BJ (cell line): ENCODE data around the gene THSD7B. TPM values are rescaled to one million over a fixed set of nuclear protein-coding genes. Genes with fewer than 3 reads are reported as not detected.
"Not testable (repeated sequence)": the region's sequence is repeated elsewhere in the genome, so short reads cannot be mapped to it uniquely, and the experiment has no call there.

Experiments used
- CTCF ChIA-PET: fragments of 350-600 bp; formaldehyde crosslinking; extraction: SDS; loops from one replicate; lab custom pipeline; 2021; ENCODE audit warnings: antibody characterized with exemption, inconsistent platforms; lab: Yijun Ruan, JAX
- POLR2A ChIA-PET: fragments of 300-600 bp; sonication (Branson Sonifier 250); formaldehyde crosslinking; extraction: SDS; loops from one replicate; lab custom pipeline; 2021; ENCODE audit warnings: antibody characterized with exemption; lab: Charles Lee
- DNase-seq: peaks from one replicate; pipeline ENCODE4 v3.0.0-alpha.2; 2011; ENCODE audit warnings: low read depth
- H3K27me3 ChIP-seq: 2 replicates; pipeline ENCODE4 v1.6.0; 2011; ENCODE audit warnings: low read length; ENCODE audit not compliant: control insufficient read depth, insufficient read depth
- H3K36me3 ChIP-seq: 2 replicates; pipeline ENCODE4 v1.5.1; 2011; ENCODE audit warnings: low read length; ENCODE audit not compliant: control insufficient read depth, insufficient read depth
- H3K4me3 ChIP-seq: 2 replicates; pipeline ENCODE4 v1.5.1; 2011; ENCODE audit warnings: low read depth, mild to moderate bottlenecking, control low read depth, low read length
- CTCF ChIP-seq: IDR thresholded peaks from 2 replicates; pipeline ENCODE4 v1.5.1; 2011; ENCODE audit warnings: low read depth, mild to moderate bottlenecking, control low read depth, inconsistent platforms, low read length, moderate library complexity; ENCODE audit not compliant: insufficient read depth
- polyA plus RNA-seq: library from polyadenylated mRNA; depleted of rRNA; stranded (reverse); fragments of >200 nt; gene quantifications from 2 replicates; pipeline ENCODE4 v1.2.3, GENCODE V29; 2011

The THSD7B gene
- polyA plus RNA-seq, 1 experiment: 0.13 TPM

DNA sequence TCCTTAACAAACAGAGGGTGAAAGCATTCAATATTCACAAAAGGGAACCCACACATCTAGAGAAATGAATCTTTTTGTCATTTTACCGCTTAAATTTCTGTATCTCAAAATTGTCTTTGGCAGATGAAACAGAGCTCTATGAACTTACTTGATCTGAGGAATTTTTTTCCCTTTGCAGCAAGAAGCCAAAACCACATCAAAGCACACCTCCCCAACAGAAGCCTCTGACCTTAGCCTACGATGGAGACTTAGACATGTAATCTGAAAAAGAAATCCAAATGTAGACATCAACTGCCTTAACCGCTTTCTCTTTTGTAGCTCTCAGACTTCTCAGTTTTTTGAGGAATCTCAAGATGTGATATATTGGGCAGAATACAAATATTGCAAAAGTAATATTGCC lies 911.0 kb downstream of the THSD7B start:
- no peak for TF ChIP-seq CTCF
- DNase-seq: no peak

GRCh38 chr2:137677466-137677865 lies 912.1 kb downstream of the THSD7B start:
- Histone ChIP-seq H3K36me3 (no peaks in the 10 kb centered on the region), H3K4me3 (no peak overlapping the region), H3K27me3 (no peaks in the 10 kb centered on the region)
- TF ChIP-seq CTCF: no peak
- CTCF ChIA-PET: interaction anchor here (1.1 kb wide), 1 partner anchor 22 kb away, joined by 3 read pairs; no protein-coding TSS in a partner anchor
- POLR2A ChIA-PET: no interaction called here
- no peak for DNase-seq

More for the DNA sequence above, 911.0 kb downstream of the THSD7B start:
- Histone ChIP-seq H3K4me3 (no peak overlapping the region), H3K27me3 (no peaks in the 10 kb centered on the region), H3K36me3 (no peaks in the 10 kb centered on the region)
- POLR2A ChIA-PET: no interaction called here
- CTCF ChIA-PET: interaction anchor here (0.6 to 2.1 kb wide), 2 partner anchors 19 to 744 kb away, joined by 3 to 6 read pairs; no protein-coding TSS in a partner anchor

- Histone ChIP-seq H3K36me3 (no peaks in the 10 kb centered on the region), H3K4me3 (no peak overlapping the region), H3K27me3 (no peaks in the 10 kb centered on the region)
- TF ChIP-seq CTCF: no peak
- DNase-seq: no peak
- ChIA-PET CTCF (interaction anchor here (1.7 kb wide), 1 partner anchor 9 kb away, joined by 4 read pairs; no protein-coding TSS in a partner anchor), POLR2A (no interaction called here)
Observed at GRCh38 chr2:137689549-137689948, 924.2 kb downstream of the THSD7B start.

GRCh38 chr2:137693534-137693933 lies 928.2 kb downstream of the THSD7B start:
- ChIA-PET CTCF (no interaction called here), POLR2A (no interaction called here)
- Histone ChIP-seq H3K36me3 (no peaks in the 10 kb centered on the region), H3K4me3 (no peak overlapping the region), H3K27me3 (no peaks in the 10 kb centered on the region)
- no peak for DNase-seq
- TF ChIP-seq CTCF: no peak

DNA sequence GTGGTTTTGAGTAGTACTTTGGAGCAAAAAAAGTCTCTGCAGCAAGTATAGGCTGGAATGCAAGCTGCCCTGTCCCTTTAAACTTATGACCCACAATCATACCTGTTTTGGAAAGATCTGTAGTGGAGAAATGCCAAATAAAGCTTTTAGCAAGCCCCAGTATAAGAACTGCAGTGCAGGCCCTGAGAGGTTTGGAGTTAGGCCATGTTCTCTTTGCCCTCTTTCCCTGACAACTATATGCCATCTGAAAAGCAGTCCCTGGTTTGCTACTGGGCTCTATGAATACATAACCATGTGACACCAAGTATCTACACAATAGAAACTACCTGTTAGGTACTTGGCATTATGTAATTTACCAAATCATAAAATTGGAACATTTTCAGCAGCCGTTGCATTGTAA lies 931.6 kb downstream of the THSD7B start:
- Histone ChIP-seq H3K27me3 (no peaks in the 10 kb centered on the region), H3K36me3 (no peaks in the 10 kb centered on the region), H3K4me3 (no peak overlapping the region)
- DNase-seq: no peak
- POLR2A ChIA-PET: no interaction called here
- CTCF ChIA-PET: no interaction called here
- TF ChIP-seq CTCF: no peak

- POLR2A ChIA-PET, H3K36me3 ChIP-seq, H3K4me3 ChIP-seq, DNase-seq, CTCF ChIA-PET, H3K27me3 ChIP-seq: not testable (repeated sequence)
Observed at GRCh38 chr2:137700250-137700649, 934.9 kb downstream of the THSD7B start.
